ENCODE measurements around the gene CECR2.
"Not testable (repeated sequence)": the region's sequence is repeated elsewhere in the genome, so short reads cannot be mapped to it uniquely, and the experiment has no call there.

CECR2 gene

DNA sequence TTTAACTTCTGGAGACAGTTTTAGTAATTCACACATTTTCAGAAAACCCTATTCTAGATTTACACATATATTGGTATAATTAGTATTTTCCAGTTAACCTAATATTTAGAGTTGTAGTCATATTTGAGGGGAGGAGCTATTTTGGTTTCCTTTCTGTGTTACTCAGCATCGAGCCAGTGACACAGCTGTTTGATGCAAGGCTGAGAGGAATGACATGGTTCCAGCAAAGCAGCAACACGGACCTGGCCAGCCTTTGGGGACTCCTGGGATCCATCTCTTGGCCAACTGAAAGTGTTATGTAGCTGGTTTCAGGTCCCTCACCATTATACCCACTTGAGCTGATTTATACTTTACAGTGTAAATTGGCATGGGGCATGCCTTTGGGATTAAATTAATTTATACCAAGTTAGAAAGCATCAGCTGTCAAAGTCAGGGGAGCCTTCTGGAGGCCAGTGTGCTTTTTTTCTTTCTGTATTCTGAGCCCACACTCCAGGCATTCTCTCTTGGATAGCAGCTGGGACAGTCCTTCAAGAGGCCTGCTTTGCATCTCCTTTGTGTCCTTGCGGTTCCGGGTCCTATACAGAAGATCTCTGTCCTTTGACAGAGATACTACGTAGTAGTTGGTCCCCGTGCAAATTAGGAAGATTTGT is 102.8 kb downstream of the CECR2 start:
- DNase-seq = no peak

GRCh38 chr22:17472932-17473331 is 103.7 kb downstream of the CECR2 start:
- DNase-seq = no peak

GRCh38 chr22:17475318-17476230 is 106.3 kb downstream of the CECR2 start:
- no peak for DNase-seq

GRCh38 chr22:17476838-17477237 is 107.6 kb downstream of the CECR2 start:
- no peak for DNase-seq

DNA sequence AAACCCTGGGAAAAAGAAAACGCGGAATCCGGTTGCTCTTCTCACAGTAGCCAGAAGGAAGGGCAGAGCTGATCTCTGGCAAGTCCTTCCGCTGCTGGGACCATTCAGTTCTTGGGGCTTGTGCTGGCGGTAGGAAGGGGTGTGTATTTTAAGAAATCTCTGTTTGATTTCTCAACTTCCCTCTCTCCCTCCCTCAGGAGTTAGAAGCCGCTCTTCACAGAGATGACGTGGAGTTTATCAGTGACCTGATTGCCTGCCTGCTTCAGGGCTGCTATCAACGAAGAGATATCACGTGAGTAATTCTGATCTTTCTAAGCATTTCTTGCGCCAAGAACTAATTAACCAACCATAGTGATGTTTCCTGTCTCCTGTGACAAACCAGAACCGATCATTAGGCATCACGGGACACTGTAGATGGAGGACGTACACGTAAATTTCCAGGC is 108.2 kb downstream of the CECR2 start:
- no peak for DNase-seq

DNA sequence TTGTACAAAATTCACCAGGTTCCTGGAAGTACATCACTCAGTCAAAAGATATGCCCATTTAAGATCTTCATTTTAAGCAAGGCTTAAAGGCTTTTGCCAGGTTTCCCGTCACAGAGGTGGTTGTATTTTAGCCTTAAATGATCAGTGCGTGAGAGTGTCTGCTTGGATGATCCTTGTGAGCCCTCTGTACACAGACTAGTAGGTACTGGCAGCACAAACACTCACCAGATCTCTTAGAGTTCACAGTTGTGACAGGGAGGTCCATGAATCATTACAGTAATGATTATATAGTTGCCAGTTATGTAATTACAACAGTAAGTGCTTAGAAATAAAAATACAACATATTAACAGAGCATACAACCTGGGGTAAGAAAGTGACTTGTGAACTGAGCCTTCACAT is 109.9 kb downstream of the CECR2 start:
- DNase-seq = no peak

DNA sequence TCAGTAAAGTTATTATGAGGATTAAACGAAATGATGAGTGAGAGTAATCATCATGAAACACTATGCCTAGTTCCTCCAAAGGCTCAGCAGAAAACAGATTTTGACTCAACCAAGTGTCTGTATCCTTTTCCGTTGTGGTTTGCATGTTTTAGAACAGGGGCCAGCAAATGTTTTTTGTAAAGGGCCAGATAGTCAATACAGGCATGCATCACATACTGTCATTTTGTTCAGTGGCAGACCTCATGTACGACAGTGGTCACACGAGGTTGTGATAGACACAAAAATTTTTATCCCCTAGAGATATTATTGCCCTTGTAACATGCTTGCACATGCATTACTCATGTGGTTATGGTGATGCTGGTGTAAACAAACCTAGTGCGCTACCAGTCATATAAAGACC is 112.2 kb downstream of the CECR2 start:
- no peak for DNase-seq

DNA sequence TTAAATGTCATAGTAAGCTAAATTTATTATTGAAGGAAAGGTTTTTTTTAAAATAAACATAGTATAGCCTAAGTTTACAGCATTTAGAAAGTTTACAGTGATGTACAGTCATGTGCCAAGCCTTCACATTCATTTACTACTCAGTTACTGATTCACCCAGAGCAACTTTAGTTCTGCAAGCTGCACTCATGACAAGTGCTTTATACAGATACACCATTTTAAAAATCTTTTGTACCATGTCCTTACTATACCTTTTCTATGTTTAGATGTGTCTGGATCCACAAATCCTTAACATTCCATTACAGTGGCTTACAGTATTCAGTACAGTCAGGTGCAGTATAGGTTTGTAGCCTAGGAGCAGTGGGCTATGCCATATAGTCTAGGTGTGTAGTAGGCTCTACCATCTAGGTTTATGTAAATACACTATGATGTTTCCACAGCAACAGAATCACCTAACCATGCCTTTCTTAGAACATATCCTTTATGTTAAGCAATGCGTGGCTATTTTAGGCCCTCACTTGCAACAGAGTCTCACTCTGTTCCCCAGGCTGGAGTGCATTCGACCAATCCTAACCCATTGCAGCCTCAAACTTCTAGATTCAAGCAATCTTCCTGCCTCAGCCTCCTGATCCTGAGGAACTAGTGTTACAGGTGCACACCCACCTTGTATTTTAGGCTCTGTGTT is 114.6 kb downstream of the CECR2 start:
- DNase-seq = no peak

DNA sequence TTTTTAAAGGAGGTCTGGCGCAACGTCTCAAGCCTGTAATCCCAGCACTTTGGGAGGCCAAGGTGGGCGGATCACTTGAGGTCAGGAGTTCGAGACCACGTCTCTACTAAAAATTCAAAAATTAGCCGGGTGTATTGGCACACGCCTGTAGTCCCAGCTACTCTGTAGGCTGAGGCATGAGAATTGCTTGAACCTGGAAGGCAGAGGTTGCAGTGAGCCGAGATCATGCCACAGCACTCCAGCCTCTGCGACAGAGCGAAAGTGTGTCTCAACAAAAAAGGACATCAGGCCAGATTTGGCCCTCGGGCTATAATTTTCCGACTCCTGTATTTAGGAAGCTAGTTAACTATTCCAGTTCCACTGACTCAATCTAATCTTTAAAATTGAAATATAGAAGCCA is 115.3 kb downstream of the CECR2 start:
- no peak for DNase-seq

DNA sequence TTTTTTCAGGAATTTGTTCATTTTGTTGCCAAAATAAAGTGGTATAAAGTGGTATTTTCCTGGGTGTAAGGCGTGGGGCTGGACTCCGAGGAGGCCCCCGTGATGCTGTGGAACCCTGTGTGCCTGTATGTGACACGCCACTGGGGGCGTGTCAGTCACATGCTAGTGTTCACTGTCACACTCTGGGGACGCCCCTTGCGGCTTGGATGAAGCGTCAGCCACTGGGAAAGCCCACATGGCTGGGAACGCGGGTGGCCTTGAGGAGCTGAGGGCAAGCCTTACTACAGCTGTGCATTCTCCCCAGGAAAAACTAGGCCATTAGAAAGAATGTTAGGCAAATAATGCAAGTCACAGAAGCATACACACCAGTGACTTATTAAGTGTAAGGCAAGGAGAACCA is 117.1 kb downstream of the CECR2 start:
- no peak for DNase-seq

DNA sequence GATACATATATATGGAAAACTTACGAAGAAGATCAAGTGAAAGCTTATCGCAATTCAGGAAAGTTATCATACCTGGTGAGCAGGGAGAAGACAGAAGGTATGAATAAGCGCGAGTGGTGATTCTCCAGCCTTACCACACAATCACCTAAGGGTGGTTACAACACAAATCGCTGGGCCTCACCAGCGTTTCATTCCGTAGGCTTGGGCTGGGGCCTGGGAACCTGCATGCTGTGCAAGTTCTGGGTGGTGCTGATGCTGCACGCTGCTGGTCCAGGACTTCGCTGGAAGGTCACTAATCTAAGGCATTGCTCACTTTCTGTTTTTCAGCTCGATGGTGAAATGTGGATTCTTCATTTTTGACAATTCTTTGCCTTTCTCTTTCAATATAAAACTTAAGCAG is 117.5 kb downstream of the CECR2 start:
- no peak for DNase-seq

- no peak for DNase-seq
These were observed 119.8 kb downstream of the CECR2 start for GRCh38 chr22:17489101-17489500.

GRCh38 chr22:17491090-17491640 is 121.9 kb downstream of the CECR2 start:
- no peak for DNase-seq

DNA sequence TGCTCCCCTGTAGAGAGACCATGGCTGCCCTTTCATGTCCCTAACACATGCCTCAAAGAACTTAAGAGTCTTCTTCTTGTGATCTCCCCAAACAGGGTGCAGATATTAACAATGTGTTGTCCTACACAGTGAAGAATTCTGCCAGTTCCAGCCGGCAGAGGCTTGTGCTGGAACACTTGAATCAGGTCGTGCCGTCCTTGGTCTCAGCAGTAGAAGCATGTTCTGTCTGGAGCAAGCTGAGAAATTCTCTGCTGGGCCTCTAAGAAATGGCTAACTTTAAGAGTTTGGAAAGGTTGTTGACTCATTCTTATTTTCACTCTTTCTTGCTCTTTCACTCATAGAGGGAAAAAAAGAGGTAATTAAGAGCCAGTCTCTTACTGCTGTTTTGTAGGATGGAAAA is 123.0 kb downstream of the CECR2 start:
- DNase-seq = no peak

DNA sequence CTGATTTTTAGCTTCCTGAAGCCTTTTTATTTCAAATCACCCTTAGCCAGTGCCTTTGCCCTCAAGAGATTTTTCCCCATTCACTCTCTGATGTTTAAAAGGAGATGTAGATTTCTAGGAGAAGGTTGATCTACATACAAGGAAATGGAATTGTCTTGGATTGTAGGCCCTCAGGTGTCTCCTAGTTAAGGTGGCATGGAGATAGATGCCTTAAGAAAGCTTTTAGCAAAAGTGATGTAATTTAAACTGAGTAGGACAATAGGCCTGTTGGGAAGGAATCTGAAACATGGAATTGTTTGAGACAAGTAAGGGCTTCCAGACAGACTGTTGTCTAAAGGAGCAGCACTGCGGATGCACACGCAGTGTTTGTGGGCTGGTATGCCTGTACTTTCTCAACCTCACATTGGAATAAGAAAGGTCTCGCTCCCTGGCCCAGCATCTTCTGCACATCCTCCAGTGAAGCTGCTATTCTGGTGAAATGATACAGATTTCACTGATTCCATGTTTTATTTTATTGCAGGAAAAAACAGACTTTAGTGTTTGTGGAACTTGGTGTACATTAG is 124.2 kb downstream of the CECR2 start:
- DNase-seq = no peak

GRCh38 chr22:17496841-17497240 is 127.6 kb downstream of the CECR2 start:
- DNase-seq = no peak

GRCh38 chr22:17501679-17502285 is 132.5 kb downstream of the CECR2 start:
- peak; percentile 1 for DNase-seq

- no peak for DNase-seq
These were observed 138.8 kb downstream of the CECR2 start for GRCh38 chr22:17508110-17508509.

DNA sequence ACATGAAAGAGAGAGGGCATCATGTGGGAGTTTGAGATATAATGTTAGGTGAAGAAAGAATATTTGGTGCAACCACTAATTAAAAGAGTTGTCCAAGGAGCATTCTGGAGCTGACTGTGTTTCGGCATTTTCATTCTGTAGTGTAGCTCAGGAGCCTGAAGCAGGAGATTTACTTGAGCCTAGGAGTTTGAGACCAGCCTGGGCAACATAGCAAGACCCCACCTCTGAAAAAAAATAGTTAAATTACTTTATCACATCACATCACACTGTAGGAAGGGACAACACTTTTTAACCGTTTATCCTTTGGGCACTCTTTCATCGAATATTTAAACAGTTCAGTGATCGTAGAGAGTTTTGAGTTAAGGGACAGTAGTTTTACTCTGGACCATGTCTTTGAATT is 143.7 kb downstream of the CECR2 start:
- DNase-seq = no peak

DNA sequence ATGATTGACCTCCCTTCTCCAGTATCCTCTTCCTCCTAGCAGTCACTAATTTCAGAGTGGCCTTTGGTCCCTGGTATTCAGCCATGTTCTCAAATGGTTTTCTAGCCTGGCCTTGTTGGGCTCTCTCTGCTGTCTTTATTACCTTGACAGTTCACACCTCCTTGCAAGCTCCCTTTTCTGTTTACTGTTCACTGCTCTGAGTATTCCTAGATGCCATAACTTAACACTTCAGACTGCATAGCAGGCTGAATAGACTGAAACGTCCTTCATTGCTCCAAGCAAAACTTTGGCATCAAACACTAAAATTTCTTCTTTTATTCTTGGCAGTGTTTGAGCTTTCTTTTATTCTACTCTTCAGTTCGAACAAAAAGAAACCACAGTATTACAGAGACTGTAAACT is 144.4 kb downstream of the CECR2 start:
- DNase-seq = no peak

GRCh38 chr22:17514084-17514483 is 144.8 kb downstream of the CECR2 start:
- no peak for DNase-seq

GRCh38 chr22:17518406-17518805 is 149.1 kb downstream of the CECR2 start:
- no peak for DNase-seq

- DNase-seq = not testable (repeated sequence)
These were observed 152.7 kb downstream of the CECR2 start for GRCh38 chr22:17521971-17522370.

All from T-helper 9 cell (primary cell).